ENCODE data around the gene CCS. TPM values are rescaled to one million over a fixed set of nuclear protein-coding genes. Genes with fewer than 3 reads are reported as not detected.

CCS gene
- total and polyA plus RNA-seq, 2 experiments from 2014 or later: 41.5 to 97.8 TPM

GRCh38 chr11:66598993-66599392 is 6.0 kb downstream of the CCS start:
- Histone ChIP-seq H3K4me2 (no peak overlapping the region), H3K36me3 (replicated peaks; ENCODE audit: insufficient read depth, low read depth) (no peaks in the 10 kb centered on the region), H3K9me3 (ENCODE audit: low read depth) (no peaks in the 10 kb centered on the region), H3K9me2 (replicated peaks; ENCODE audit: insufficient read depth) (no peaks in the 10 kb centered on the region), H2AFZ (no peak overlapping the region), H3K4me1 (ENCODE audit: insufficient read depth) (peaks cover 10% of the 10 kb centered on the region), H3K4me3 (no peak overlapping the region), H3K79me2 (peaks cover 19% of the 10 kb centered on the region), H4K20me1 (ENCODE audit: insufficient read depth, poor library complexity, severe bottlenecking) (no peaks in the 10 kb centered on the region), H3K27me3 (no peaks in the 10 kb centered on the region), H3K27ac (no peak overlapping the region)
- 97% methylated on average over 6 of the region's 6 CpGs for WGBS (ENCODE audit: low lambda C conversion rate, missing lambda C conversion rate)
- no peak for DNase-seq (ENCODE audit: low spot score)
- TF ChIP-seq EZH2 (IDR thresholded peaks at IDR 0.05; ENCODE audit: borderline replicate concordance): no peak
- TF ChIP-seq CTCF (IDR thresholded peaks at IDR 0.05; ENCODE audit: poor library complexity): no peak
- no peak for TF ChIP-seq EZH2phosphoT487 (IDR thresholded peaks at IDR 0.05; ENCODE audit: low read depth, severe bottlenecking, unreplicated experiment)

- TF ChIP-seq CTCF (IDR thresholded peaks at IDR 0.05; ENCODE audit: poor library complexity) (no peak), EZH2phosphoT487 (IDR thresholded peaks at IDR 0.05; ENCODE audit: low read depth, severe bottlenecking, unreplicated experiment) (no peak), EZH2 (IDR thresholded peaks at IDR 0.05; ENCODE audit: borderline replicate concordance) (no peak)
- H3K27ac ChIP-seq: no peak overlapping the region
- peaks cover 10% of the 10 kb centered on the region for H3K4me1 ChIP-seq (ENCODE audit: insufficient read depth)
- H4K20me1 ChIP-seq (ENCODE audit: insufficient read depth, poor library complexity, severe bottlenecking): no peaks in the 10 kb centered on the region
- H3K4me3 ChIP-seq: no peak overlapping the region
- DNase-seq (ENCODE audit: low spot score): no peak
- H3K36me3 ChIP-seq (replicated peaks; ENCODE audit: insufficient read depth, low read depth): no peaks in the 10 kb centered on the region
- no peak overlapping the region for H2AFZ ChIP-seq
- WGBS (ENCODE audit: low lambda C conversion rate, missing lambda C conversion rate): 80% methylated on average over 2 of the region's 2 CpGs
- H3K9me2 ChIP-seq (replicated peaks; ENCODE audit: insufficient read depth): no peaks in the 10 kb centered on the region
- no peaks in the 10 kb centered on the region for H3K27me3 ChIP-seq
- H3K9me3 ChIP-seq (ENCODE audit: low read depth): no peaks in the 10 kb centered on the region
- H3K79me2 ChIP-seq: peaks cover 15% of the 10 kb centered on the region
- H3K4me2 ChIP-seq: no peak overlapping the region
These were observed 7.2 kb downstream of the CCS start for GRCh38 chr11:66600219-66600618.

GRCh38 chr11:66600631-66601233 is 7.7 kb downstream of the CCS start:
- no peak overlapping the region for H3K4me3 ChIP-seq
- no peak for DNase-seq (ENCODE audit: low spot score)
- H3K79me2 ChIP-seq: peaks cover 13% of the 10 kb centered on the region
- no peak overlapping the region for H3K4me2 ChIP-seq
- H3K27me3 ChIP-seq: no peaks in the 10 kb centered on the region
- H3K36me3 ChIP-seq (replicated peaks; ENCODE audit: insufficient read depth, low read depth): no peaks in the 10 kb centered on the region
- H3K9me3 ChIP-seq (ENCODE audit: low read depth): no peaks in the 10 kb centered on the region
- peaks cover 7% of the 10 kb centered on the region for H3K4me1 ChIP-seq (ENCODE audit: insufficient read depth)
- no peaks in the 10 kb centered on the region for H3K9me2 ChIP-seq (replicated peaks; ENCODE audit: insufficient read depth)
- H3K27ac ChIP-seq: no peak overlapping the region
- no peaks in the 10 kb centered on the region for H4K20me1 ChIP-seq (ENCODE audit: insufficient read depth, poor library complexity, severe bottlenecking)
- 95% methylated on average over 4 of the region's 4 CpGs for WGBS (ENCODE audit: low lambda C conversion rate, missing lambda C conversion rate)
- H2AFZ ChIP-seq: no peak overlapping the region
- TF ChIP-seq EZH2 (IDR thresholded peaks at IDR 0.05; ENCODE audit: borderline replicate concordance): no peak
- no peak for TF ChIP-seq CTCF (IDR thresholded peaks at IDR 0.05; ENCODE audit: poor library complexity)
- no peak for TF ChIP-seq EZH2phosphoT487 (IDR thresholded peaks at IDR 0.05; ENCODE audit: low read depth, severe bottlenecking, unreplicated experiment)

All from hepatocyte (in vitro differentiated cells).